Fibroblast of peridontal ligament (primary cell): ENCODE measurements around the gene ALDH9A1.

Experiments
- DNase-seq: peaks from one replicate; pipeline ENCODE4 v3.0.0-alpha.2; 2010; ENCODE audit errors: extremely low read depth

Gene ALDH9A1

DNA sequence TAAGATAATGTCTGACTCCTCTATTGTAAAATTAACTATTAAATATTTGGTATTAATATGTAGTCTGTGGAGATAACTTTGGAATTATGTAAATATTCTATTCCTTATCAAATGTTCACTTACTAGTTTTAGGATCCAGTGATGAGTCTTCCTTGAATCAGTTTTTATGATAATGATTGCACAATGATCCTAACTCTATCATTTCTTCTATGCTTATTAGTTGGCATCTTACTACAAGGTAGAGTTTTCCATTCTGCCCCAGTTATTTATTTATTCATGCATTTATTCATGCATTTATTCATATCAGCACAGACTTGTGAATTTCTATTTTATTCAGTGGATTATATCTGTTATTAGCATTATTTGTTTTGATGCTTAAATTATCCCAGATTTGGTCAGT is 74.7 kb downstream of the ALDH9A1 start:
- DNase-seq = no peak

DNA sequence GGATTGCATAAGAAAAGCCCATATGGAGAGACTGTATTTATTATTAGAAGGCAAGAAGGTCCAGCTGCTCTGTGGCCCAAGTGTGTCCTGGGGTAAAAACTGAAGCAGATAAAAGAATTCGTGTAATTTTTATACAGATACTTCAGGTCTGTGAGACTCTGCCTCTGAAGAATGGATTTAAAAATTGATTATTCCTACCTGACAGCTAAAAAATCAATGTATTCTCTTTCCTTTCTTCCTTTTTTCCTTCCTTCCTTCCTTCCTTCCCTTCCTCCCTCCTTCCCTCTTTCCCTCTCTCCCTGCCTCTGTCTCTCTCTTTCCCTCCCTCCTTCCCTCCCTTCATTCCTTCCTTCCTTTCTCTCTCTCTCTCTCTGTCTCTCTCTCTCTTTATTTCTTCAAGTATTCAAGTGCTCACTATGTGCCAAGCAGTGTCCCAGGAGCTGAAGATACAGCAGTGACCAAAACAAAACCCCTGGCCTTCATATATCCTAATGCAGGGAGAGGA is 78.7 kb downstream of the ALDH9A1 start:
- DNase-seq = no peak

DNA sequence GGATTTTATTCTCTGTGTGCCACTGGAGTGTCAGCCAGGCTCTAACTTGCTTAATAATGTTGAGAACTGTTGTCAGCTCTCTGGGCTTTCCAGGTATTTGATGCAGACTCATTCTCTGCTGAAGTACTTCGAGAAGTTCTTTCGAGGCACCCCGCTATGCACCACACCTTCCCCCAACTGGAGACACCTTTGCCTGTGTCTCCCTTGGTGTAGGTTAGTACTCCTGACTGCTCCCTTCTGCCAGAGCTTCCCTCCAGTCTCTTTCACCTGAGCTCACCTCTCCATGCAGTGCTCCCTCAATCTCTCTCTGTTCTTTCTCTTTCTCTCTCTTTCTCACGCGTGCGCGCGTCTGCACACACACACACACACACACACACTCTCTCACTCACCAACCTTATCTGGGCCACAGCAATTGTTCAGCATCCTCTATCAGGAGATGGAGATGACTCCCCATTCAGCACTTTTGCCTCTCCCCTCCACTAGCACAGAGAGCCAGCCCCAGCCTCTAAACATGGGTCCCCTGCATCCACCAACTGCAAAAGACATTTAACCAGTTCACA is 81.3 kb downstream of the ALDH9A1 start:
- DNase-seq = no peak

DNA sequence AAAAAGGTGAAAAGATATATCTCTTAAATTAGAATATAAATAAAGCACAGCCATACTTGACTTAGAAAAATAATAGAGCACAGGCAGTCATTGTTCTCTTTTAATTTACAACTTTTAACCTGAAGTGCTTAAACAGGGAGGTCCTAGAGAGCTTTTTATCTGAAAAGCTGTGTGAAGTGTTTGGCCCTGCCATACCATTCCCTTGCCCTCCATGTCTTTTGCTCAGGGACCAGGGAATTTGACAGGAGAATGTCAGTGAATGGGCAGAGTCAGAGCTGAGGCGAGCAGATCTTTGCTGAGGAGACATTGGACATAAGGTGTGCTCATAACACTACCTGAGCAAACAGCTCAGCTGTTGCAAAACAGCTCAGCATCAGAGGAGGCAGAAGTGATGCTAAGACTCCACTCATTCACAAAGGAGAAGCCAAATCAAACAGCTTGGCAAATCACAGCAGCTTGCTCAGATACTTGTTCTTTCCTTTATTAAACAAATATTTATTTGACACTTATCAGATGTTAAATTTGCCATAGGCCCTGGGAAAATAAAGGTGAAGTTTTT is 82.2 kb downstream of the ALDH9A1 start:
- DNase-seq = no peak
